OCI-LY1 (cell line): ENCODE measurements around the gene BOK.

ENCODE experiments used
- EZH2 ChIP-seq: fragments of 200-600 bp; sonication (generic), shearing (Covaris generic); IDR thresholded peaks from 2 replicates; pipeline ENCODE4 v1.8.0; 2017; ENCODE audit warnings: borderline replicate concordance, mixed run types, mild to moderate bottlenecking, antibody characterized with exemption, low read length, moderate library complexity, mixed read lengths
- TF ChIP-seq, protein P1 (sequence below): fragments of 200-600 bp; sonication (generic), shearing (Covaris generic); IDR thresholded peaks from 2 replicates; pipeline ENCODE4 v1.5.1; 2017; ENCODE audit warnings: mild to moderate bottlenecking, antibody characterized with exemption, low read length, moderate library complexity, mixed read lengths

DNA sequence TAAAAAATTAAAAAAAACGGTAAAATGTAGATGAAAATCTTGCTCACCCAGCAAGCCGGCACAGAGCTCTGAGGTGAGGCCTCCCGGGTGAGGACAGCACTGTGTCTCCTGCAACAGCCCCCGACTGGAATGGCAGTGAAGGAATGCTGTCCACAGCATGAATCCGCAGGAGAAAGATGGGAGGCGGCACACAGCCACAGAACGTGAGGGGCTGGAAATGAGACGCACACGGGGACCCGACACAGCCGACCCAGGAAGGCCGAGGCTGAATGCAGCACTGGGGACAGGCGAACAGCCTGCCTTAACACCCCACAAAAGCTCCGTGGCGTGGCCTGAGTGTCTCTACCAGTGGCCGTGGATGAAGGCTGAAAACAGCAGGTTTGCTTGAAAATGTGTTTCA lies 34.7 kb downstream of the BOK start:
- TF ChIP-seq, protein P1, sequence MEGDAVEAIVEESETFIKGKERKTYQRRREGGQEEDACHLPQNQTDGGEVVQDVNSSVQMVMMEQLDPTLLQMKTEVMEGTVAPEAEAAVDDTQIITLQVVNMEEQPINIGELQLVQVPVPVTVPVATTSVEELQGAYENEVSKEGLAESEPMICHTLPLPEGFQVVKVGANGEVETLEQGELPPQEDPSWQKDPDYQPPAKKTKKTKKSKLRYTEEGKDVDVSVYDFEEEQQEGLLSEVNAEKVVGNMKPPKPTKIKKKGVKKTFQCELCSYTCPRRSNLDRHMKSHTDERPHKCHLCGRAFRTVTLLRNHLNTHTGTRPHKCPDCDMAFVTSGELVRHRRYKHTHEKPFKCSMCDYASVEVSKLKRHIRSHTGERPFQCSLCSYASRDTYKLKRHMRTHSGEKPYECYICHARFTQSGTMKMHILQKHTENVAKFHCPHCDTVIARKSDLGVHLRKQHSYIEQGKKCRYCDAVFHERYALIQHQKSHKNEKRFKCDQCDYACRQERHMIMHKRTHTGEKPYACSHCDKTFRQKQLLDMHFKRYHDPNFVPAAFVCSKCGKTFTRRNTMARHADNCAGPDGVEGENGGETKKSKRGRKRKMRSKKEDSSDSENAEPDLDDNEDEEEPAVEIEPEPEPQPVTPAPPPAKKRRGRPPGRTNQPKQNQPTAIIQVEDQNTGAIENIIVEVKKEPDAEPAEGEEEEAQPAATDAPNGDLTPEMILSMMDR = no peak
- TF ChIP-seq EZH2 = no peak
